ENCODE results near the gene ZMIZ1. TPM values are rescaled to one million over a fixed set of nuclear protein-coding genes. Genes with fewer than 3 reads are reported as not detected.
"Not testable (repeated sequence)": the region's sequence is repeated elsewhere in the genome, so short reads cannot be mapped to it uniquely, and the experiment has no call there.

The ZMIZ1 gene
- total and polyA plus RNA-seq, 9 donors: 16.3 to 55.7 (median 38.1) TPM

- no peak overlapping the region for H3K27ac ChIP-seq (ENCODE audit: low read length)
- DNase-seq: no peak
- no peak overlapping the region for H3K4me3 ChIP-seq (ENCODE audit: low read length)
- peaks cover 2% of the 10 kb centered on the region for H3K9me3 ChIP-seq (replicated peaks; ENCODE audit: control insufficient read depth, low read depth, low read length)
- H3K4me1 ChIP-seq (ENCODE audit: control insufficient read depth, insufficient read depth, low read length): peaks cover 9% of the 10 kb centered on the region
- H3K36me3 ChIP-seq (ENCODE audit: control insufficient read depth, insufficient read depth, low read length): no peaks in the 10 kb centered on the region
- H3K27me3 ChIP-seq (ENCODE audit: control insufficient read depth, insufficient read depth, low read length): peaks cover 2% of the 10 kb centered on the region
- 11% methylated on average over 3 of the region's 7 CpGs for WGBS (ENCODE audit: insufficient coverage)
Measured at GRCh38 chr10:79336739-79337138, 268.0 kb downstream of the ZMIZ1 start.

- not testable (repeated sequence) for DNase-seq; H3K9me3 ChIP-seq (replicated peaks; ENCODE audit: control insufficient read depth, low read depth, low read length); H3K4me1 ChIP-seq (ENCODE audit: control insufficient read depth, insufficient read depth, low read length); H3K27me3 ChIP-seq (ENCODE audit: control insufficient read depth, insufficient read depth, low read length); H3K27ac ChIP-seq (ENCODE audit: low read length); H3K4me3 ChIP-seq (ENCODE audit: low read length); H3K36me3 ChIP-seq (ENCODE audit: control insufficient read depth, insufficient read depth, low read length)
- 86% methylated on average over 1 of the region's 11 CpGs for WGBS (ENCODE audit: insufficient coverage)
Measured at GRCh38 chr10:79337783-79338469, 269.2 kb downstream of the ZMIZ1 start.

- 80% methylated on average over 3 of the region's 3 CpGs for WGBS (ENCODE audit: insufficient coverage)
- H3K9me3 ChIP-seq (replicated peaks; ENCODE audit: control insufficient read depth, low read depth, low read length): no peaks in the 10 kb centered on the region
- no peak for DNase-seq
- H3K4me1 ChIP-seq (ENCODE audit: control insufficient read depth, insufficient read depth, low read length): peaks cover 9% of the 10 kb centered on the region
- peaks cover 4% of the 10 kb centered on the region for H3K27me3 ChIP-seq (ENCODE audit: control insufficient read depth, insufficient read depth, low read length)
- H3K27ac ChIP-seq (ENCODE audit: low read length): no peak overlapping the region
- no peak overlapping the region for H3K4me3 ChIP-seq (ENCODE audit: low read length)
- no peaks in the 10 kb centered on the region for H3K36me3 ChIP-seq (ENCODE audit: control insufficient read depth, insufficient read depth, low read length)
Measured at GRCh38 chr10:79339266-79339665, 270.5 kb downstream of the ZMIZ1 start.

- DNase-seq: no peak
- Histone ChIP-seq H3K36me3 (ENCODE audit: control insufficient read depth, insufficient read depth, low read length) (no peaks in the 10 kb centered on the region), H3K4me3 (ENCODE audit: low read length) (no peak overlapping the region), H3K9me3 (replicated peaks; ENCODE audit: control insufficient read depth, low read depth, low read length) (no peaks in the 10 kb centered on the region), H3K27me3 (ENCODE audit: control insufficient read depth, insufficient read depth, low read length) (peaks cover 4% of the 10 kb centered on the region), H3K27ac (ENCODE audit: low read length) (no peak overlapping the region), H3K4me1 (ENCODE audit: control insufficient read depth, insufficient read depth, low read length) (peaks cover under 1% of the 10 kb centered on the region)
- WGBS (ENCODE audit: insufficient coverage): 78% methylated on average over 5 of the region's 5 CpGs
Measured at GRCh38 chr10:79340646-79341244, 272.0 kb downstream of the ZMIZ1 start.

- H3K36me3 ChIP-seq (ENCODE audit: control insufficient read depth, insufficient read depth, low read length): no peaks in the 10 kb centered on the region
- WGBS (ENCODE audit: insufficient coverage): 73% methylated on average over 5 of the region's 5 CpGs
- H3K27ac ChIP-seq (ENCODE audit: low read length): no peak overlapping the region
- H3K4me3 ChIP-seq (ENCODE audit: low read length): no peak overlapping the region
- peaks cover 4% of the 10 kb centered on the region for H3K27me3 ChIP-seq (ENCODE audit: control insufficient read depth, insufficient read depth, low read length)
- peaks cover 7% of the 10 kb centered on the region for H3K4me1 ChIP-seq (ENCODE audit: control insufficient read depth, insufficient read depth, low read length)
- no peaks in the 10 kb centered on the region for H3K9me3 ChIP-seq (replicated peaks; ENCODE audit: control insufficient read depth, low read depth, low read length)
- DNase-seq: no peak
Measured at GRCh38 chr10:79342295-79342761, 273.6 kb downstream of the ZMIZ1 start.

- Histone ChIP-seq H3K27ac (ENCODE audit: low read length) (no peak overlapping the region), H3K27me3 (ENCODE audit: control insufficient read depth, insufficient read depth, low read length) (peaks cover 2% of the 10 kb centered on the region), H3K4me1 (ENCODE audit: control insufficient read depth, insufficient read depth, low read length) (peaks cover 10% of the 10 kb centered on the region), H3K4me3 (ENCODE audit: low read length) (no peak overlapping the region), H3K9me3 (replicated peaks; ENCODE audit: control insufficient read depth, low read depth, low read length) (no peaks in the 10 kb centered on the region), H3K36me3 (ENCODE audit: control insufficient read depth, insufficient read depth, low read length) (no peaks in the 10 kb centered on the region)
- 80% methylated on average over 7 of the region's 10 CpGs for WGBS (ENCODE audit: insufficient coverage)
- DNase-seq: no peak
Measured at GRCh38 chr10:79342811-79343561, 274.2 kb downstream of the ZMIZ1 start.

- no peak overlapping the region for H3K27ac ChIP-seq (ENCODE audit: low read length)
- H3K4me3 ChIP-seq (ENCODE audit: low read length): no peak overlapping the region
- no peak for DNase-seq
- peaks cover 2% of the 10 kb centered on the region for H3K27me3 ChIP-seq (ENCODE audit: control insufficient read depth, insufficient read depth, low read length)
- H3K36me3 ChIP-seq (ENCODE audit: control insufficient read depth, insufficient read depth, low read length): peaks cover 12% of the 10 kb centered on the region
- WGBS (ENCODE audit: insufficient coverage): 33% methylated on average over 1 of the region's 3 CpGs
- H3K4me1 ChIP-seq (ENCODE audit: control insufficient read depth, insufficient read depth, low read length): peaks cover 22% of the 10 kb centered on the region
- H3K9me3 ChIP-seq (replicated peaks; ENCODE audit: control insufficient read depth, low read depth, low read length): no peaks in the 10 kb centered on the region
Measured at GRCh38 chr10:79344502-79345195, 275.9 kb downstream of the ZMIZ1 start.

GRCh38 chr10:79345241-79346011 lies 276.7 kb downstream of the ZMIZ1 start:
- peaks cover 20% of the 10 kb centered on the region for H3K36me3 ChIP-seq (ENCODE audit: control insufficient read depth, insufficient read depth, low read length)
- H3K4me1 ChIP-seq (ENCODE audit: control insufficient read depth, insufficient read depth, low read length): peaks cover 22% of the 10 kb centered on the region
- H3K9me3 ChIP-seq (replicated peaks; ENCODE audit: control insufficient read depth, low read depth, low read length): no peaks in the 10 kb centered on the region
- H3K27ac ChIP-seq (ENCODE audit: low read length): no peak overlapping the region
- H3K4me3 ChIP-seq (ENCODE audit: low read length): no peak overlapping the region
- no peak for DNase-seq
- 92% methylated on average over 2 of the region's 5 CpGs for WGBS (ENCODE audit: insufficient coverage)
- peaks cover 2% of the 10 kb centered on the region for H3K27me3 ChIP-seq (ENCODE audit: control insufficient read depth, insufficient read depth, low read length)

GRCh38 chr10:79346012-79346340 lies 277.2 kb downstream of the ZMIZ1 start:
- Histone ChIP-seq H3K4me1 (ENCODE audit: control insufficient read depth, insufficient read depth, low read length) (peaks cover 22% of the 10 kb centered on the region), H3K27me3 (ENCODE audit: control insufficient read depth, insufficient read depth, low read length) (peaks cover 2% of the 10 kb centered on the region), H3K27ac (ENCODE audit: low read length) (no peak overlapping the region), H3K4me3 (ENCODE audit: low read length) (no peak overlapping the region), H3K9me3 (replicated peaks; ENCODE audit: control insufficient read depth, low read depth, low read length) (no peaks in the 10 kb centered on the region), H3K36me3 (ENCODE audit: control insufficient read depth, insufficient read depth, low read length) (peaks cover 25% of the 10 kb centered on the region)
- 100% methylated on average over 2 of the region's 2 CpGs for WGBS (ENCODE audit: insufficient coverage)
- DNase-seq: no peak
